Measurements from ENCODE around the gene NCBP1.

GRCh38 chr9:97706246-97706645 is 72.6 kb downstream of the NCBP1 start:
- TF ChIP-seq SMC3 (IDR thresholded peaks at IDR 0.05; ENCODE audit: low read depth, low read length) (no peak), POLR2A (IDR thresholded peaks at IDR 0.05; ENCODE audit: low read depth, low read length) (no peak), CHD1 (IDR thresholded peaks at IDR 0.05; ENCODE audit: low read depth, low read length) (no peak), USF2 (IDR thresholded peaks at IDR 0.05; ENCODE audit: low read depth, low read length) (no peak), MAFK (IDR thresholded peaks at IDR 0.05; ENCODE audit: low read depth, low read length) (no peak), CEBPB (IDR thresholded peaks at IDR 0.05; ENCODE audit: low read depth, low read length) (no peak), RFX5 (IDR thresholded peaks at IDR 0.05; ENCODE audit: low read depth, low read length) (no peak), RAD21 (IDR thresholded peaks at IDR 0.05; ENCODE audit: low read length) (no peak), RCOR1 (IDR thresholded peaks at IDR 0.05; ENCODE audit: insufficient replicate concordance, low read length) (no peak)
- TF ChIP-seq, protein P1, sequence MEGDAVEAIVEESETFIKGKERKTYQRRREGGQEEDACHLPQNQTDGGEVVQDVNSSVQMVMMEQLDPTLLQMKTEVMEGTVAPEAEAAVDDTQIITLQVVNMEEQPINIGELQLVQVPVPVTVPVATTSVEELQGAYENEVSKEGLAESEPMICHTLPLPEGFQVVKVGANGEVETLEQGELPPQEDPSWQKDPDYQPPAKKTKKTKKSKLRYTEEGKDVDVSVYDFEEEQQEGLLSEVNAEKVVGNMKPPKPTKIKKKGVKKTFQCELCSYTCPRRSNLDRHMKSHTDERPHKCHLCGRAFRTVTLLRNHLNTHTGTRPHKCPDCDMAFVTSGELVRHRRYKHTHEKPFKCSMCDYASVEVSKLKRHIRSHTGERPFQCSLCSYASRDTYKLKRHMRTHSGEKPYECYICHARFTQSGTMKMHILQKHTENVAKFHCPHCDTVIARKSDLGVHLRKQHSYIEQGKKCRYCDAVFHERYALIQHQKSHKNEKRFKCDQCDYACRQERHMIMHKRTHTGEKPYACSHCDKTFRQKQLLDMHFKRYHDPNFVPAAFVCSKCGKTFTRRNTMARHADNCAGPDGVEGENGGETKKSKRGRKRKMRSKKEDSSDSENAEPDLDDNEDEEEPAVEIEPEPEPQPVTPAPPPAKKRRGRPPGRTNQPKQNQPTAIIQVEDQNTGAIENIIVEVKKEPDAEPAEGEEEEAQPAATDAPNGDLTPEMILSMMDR (conservative IDR thresholded peaks at IDR 0.05; ENCODE audit: low read depth, low read length) = no peak
